CD4-positive, alpha-beta T cell treated with Interleukin-21 for 1 hour (primary cell): ENCODE results near the gene PGAP1.
"Not testable (repeated sequence)": the region's sequence is repeated elsewhere in the genome, so short reads cannot be mapped to it uniquely, and the experiment has no call there.

Experiments
- DNase-seq: peaks from one replicate; pipeline ENCODE4 v3.0.0-alpha.2; 2020

PGAP1 gene

GRCh38 chr2:196949116-196949515 lies 22.6 kb upstream of the PGAP1 start:
- DNase-seq: no peak

GRCh38 chr2:196944570-196944969 lies 18.1 kb upstream of the PGAP1 start:
- DNase-seq: no peak

GRCh38 chr2:196941398-196942078 lies 15.0 kb upstream of the PGAP1 start:
- no peak for DNase-seq

DNA sequence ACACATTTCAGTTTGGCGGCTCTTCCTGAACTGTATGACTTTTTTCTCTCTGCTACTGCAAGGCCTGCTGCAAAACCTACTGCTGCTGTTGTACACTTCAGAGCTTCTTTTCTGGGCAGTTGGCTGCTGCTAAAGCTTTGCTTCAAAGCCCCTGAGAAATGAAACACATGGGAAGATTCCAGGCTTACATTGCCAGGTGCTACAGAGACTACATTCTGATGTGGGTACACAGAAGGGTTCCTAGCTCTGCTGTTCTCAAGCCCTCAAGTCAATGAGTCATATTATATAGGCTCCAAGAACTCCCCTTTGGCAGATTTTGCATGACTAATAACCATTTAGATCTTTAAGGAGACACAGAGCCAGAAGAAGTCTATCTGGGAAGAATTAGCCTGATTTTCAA lies 12.9 kb upstream of the PGAP1 start:
- no peak for DNase-seq

- no peak for DNase-seq
Measured at GRCh38 chr2:196935432-196935831, 8.9 kb upstream of the PGAP1 start.

DNA sequence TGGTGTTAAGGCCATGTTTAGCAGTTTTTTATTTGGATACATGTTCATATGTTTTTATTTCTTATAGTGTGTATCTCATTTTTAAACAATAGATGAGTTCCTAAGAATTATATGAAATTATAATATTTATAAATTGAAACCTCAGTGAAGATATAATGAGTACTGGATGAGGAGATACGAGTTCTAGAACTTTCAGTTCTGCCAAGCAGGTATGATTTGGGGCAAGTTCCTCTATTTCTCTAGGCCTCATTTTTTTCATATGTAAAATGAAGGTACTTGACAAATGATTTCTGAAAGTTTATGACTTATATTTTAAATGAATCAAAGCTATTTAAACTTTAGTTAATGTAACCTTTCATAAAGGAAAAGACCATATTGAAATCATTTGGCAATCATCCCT lies 8.2 kb upstream of the PGAP1 start:
- no peak for DNase-seq

GRCh38 chr2:196931555-196931954 lies 5.0 kb upstream of the PGAP1 start:
- no peak for DNase-seq

- peak; percentile 56 for DNase-seq
Measured at GRCh38 chr2:196927376-196928225, 1.1 kb upstream of the PGAP1 start.

DNA sequence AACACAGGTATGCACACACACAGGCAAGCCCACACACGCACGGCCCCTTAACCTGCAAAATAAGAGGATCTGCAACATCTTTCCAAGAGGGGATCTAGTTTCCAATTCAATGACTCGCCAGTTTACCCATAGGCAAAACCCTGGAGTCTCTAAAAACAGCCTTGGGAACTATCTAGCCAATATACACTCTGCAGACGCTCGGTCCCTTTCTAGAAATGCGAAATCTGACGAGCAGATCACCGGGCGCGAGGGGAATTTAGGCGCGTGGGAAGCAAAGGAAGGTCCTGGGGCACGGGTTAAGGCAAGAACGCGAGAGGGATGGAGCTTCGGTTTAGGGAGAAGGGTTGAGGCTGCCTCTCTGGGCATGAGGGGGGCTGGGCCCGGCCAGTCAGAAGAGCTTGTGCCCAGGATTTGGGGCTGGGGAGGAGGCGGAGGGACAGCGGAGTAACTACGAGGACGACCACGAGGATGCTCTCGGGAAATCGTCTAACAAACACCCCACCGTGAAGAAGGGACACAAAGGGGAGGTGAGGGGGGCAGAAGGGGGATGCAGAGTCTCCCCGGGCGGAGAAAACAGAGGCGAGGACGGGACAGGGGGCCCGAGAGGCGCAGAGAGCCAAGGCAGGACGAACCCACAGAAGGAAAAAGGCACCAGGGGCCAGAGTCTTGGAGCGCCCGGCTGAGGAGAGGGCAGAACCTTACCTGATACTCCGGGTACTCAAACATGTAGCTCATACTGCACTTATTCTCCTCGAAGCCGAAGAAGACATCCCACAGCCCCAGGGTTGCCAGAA lies 542 bp downstream of the PGAP1 start:
- DNase-seq: no peak

- no peak for DNase-seq
Measured at GRCh38 chr2:196925051-196925767, 1.3 kb downstream of the PGAP1 start.

GRCh38 chr2:196924051-196924450 lies 2.5 kb downstream of the PGAP1 start:
- no peak for DNase-seq

- no peak for DNase-seq
Measured at GRCh38 chr2:196918927-196919326, 7.6 kb downstream of the PGAP1 start.

GRCh38 chr2:196917802-196918201 lies 8.7 kb downstream of the PGAP1 start:
- DNase-seq: no peak

- no peak for DNase-seq
Measured at GRCh38 chr2:196915507-196916189, 10.9 kb downstream of the PGAP1 start.

DNA sequence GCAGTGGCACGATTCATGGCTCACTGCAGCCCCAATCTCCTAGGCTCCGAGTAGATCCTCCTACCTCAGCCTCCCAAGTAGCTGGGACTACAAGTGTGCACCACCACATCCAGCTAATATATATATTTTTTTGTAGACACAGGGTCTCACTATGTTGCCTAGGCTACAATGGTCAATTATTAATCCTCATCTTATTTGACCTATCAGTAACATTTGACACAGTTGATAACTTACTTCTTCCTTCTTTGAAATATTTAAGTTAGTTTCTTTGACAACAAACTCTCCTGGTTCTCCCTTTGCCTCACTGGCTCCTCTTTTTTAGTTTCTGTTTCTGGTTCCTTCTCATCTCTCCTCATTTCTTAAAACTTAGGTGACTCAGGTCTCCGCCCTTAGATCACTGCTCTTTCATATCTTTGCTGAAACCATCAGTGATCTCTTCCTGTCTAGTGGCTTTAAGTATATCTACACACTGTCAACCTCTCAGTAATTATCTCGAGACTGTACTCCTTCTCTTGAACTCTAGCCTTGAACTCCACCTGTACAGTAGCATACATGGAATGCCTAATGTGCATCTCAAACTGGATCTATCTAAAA lies 11.5 kb downstream of the PGAP1 start:
- DNase-seq: peak; percentile 55

DNA sequence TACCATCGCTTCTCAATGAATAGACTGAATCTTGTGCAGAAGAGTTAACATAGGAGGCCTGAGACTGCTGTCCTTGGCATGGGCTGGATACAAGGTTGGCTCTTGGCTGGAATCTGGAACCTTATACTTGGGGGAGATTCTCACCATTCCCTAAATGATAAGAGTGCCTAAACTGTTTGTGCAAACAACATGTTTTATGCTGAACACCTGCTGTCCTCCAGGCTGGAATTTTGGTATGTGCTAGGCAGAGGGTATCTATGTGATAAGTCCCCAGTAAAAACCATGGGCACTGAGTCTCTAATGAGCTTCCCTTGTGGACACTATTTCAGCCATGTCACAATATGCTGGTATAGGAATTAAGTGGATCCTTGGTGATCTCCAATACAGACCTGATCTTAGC lies 12.8 kb downstream of the PGAP1 start:
- no peak for DNase-seq

GRCh38 chr2:196905365-196905764 lies 21.1 kb downstream of the PGAP1 start:
- not testable (repeated sequence) for DNase-seq

DNA sequence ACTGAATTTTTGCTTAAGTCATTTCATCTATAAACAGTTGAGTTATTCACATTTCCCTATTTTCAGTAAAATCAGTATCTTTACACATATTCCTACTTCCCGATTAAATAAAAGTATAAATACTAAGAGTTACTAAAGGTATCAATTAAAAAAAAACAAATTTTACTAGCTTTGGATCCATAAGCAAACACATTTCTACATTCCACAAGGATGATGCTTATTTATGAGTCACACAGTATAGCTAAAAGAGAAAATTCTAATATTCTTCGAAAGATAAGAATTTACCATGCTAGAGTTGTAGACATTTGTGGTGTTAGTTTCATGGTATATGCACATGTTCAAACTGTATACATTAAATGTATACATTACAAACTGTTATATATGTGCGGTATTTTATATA lies 23.7 kb downstream of the PGAP1 start:
- DNase-seq: no peak

DNA sequence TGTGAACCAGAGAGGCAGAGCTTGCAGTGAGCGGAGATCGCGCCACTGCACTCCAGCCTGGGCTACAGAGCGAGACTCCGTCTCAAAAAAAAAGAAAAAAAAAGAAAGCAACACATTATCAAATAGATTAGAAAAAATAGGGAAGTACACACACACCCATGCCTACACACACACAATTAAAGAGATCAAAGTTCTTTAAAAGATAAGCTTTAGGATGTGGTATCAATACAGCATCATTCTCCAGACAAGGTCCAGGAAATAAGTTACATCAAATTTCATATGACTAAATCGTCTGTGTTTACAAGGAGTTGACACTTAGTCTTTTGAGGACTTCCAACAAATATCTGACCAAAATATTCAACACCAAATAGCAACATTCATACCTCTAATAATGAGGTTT lies 25.7 kb downstream of the PGAP1 start:
- no peak for DNase-seq

GRCh38 chr2:196899976-196900375 lies 26.5 kb downstream of the PGAP1 start:
- no peak for DNase-seq

GRCh38 chr2:196891136-196891535 lies 35.4 kb downstream of the PGAP1 start:
- DNase-seq: no peak

- DNase-seq: no peak
Measured at GRCh38 chr2:196887431-196887830, 39.1 kb downstream of the PGAP1 start.
